ENCODE data around the gene PDCD6IP.

The PDCD6IP gene

DNA sequence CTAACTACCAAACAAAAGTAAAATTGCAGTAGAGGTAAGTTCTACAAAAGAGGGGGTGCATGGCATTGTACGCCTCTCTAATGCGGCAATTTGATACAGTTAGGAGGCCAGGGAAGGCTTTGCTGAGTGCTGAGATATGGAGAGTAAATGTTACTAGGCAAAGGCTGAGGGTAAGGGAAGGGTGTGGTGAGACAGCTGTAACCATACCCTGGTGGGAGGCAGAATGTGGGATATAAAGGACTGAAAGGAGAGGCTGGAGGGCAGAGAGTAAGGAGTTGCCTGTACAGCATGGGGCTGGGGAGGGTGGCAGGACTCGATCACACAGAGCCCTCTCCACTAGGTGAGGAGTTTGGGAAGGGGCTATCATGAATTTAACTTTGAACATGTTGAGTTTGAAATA is 106.3 kb downstream of the PDCD6IP start:
- Histone ChIP-seq H3K27me3 (ENCODE audit: insufficient read depth, poor library complexity, severe bottlenecking) (no peaks in the 10 kb centered on the region), H3K4me1 (ENCODE audit: insufficient read depth, poor library complexity, severe bottlenecking) (no peaks in the 10 kb centered on the region), H3K9me3 (ENCODE audit: severe bottlenecking) (no peaks in the 10 kb centered on the region), H3K4me3 (ENCODE audit: severe bottlenecking) (no peak overlapping the region), H3K27ac (ENCODE audit: poor library complexity, severe bottlenecking) (no peak overlapping the region), H3K36me3 (ENCODE audit: low read depth) (no peaks in the 10 kb centered on the region)
- ATAC-seq (ENCODE audit: low read depth) (no peak), DNase-seq (ENCODE audit: low spot score) (no peak)
- TF ChIP-seq CTCF (IDR thresholded peaks at IDR 0.05; ENCODE audit: poor library complexity, severe bottlenecking) = no peak

DNA sequence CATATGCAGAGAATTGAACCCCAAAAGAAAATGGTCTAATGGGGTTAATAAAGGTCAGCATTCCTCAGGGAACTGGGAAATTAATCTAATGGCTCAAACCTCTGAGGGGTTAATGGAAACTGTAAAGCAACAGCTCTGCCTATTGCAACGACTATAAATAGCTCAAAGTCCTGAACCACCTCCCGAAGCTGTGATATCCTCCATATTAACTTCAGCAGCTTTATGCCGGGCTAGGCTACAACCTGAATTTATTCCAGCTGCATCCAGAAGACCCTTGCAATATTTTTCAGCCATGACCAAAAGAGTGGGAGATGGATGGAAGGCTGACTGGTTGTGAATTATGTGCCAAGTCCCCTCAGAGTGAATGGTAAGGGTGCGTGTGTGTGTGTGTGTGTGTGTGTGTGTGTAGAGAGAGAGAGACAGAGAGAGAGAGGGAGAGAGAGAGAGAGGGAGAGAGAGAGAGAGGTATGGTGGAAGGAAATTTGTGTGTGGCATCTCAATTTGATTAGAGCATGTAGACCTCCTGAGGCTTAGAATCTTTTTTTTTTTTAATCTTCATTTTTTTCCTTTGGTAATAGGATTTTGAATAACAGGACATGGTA is 109.9 kb downstream of the PDCD6IP start:
- Histone ChIP-seq H3K9me3 (ENCODE audit: severe bottlenecking) (no peaks in the 10 kb centered on the region), H3K4me3 (ENCODE audit: severe bottlenecking) (no peak overlapping the region), H3K27me3 (ENCODE audit: insufficient read depth, poor library complexity, severe bottlenecking) (no peaks in the 10 kb centered on the region), H3K36me3 (ENCODE audit: low read depth) (no peaks in the 10 kb centered on the region), H3K27ac (ENCODE audit: poor library complexity, severe bottlenecking) (no peak overlapping the region), H3K4me1 (ENCODE audit: insufficient read depth, poor library complexity, severe bottlenecking) (peaks cover 7% of the 10 kb centered on the region)
- DNase-seq (ENCODE audit: low spot score) (no peak), ATAC-seq (ENCODE audit: low read depth) (no peak)
- no peak for TF ChIP-seq CTCF (IDR thresholded peaks at IDR 0.05; ENCODE audit: poor library complexity, severe bottlenecking)

- H3K27ac ChIP-seq (ENCODE audit: poor library complexity, severe bottlenecking) = no peak overlapping the region
- no peaks in the 10 kb centered on the region for H3K27me3 ChIP-seq (ENCODE audit: insufficient read depth, poor library complexity, severe bottlenecking)
- TF ChIP-seq CTCF (IDR thresholded peaks at IDR 0.05; ENCODE audit: poor library complexity, severe bottlenecking) = no peak
- H3K4me3 ChIP-seq (ENCODE audit: severe bottlenecking) = no peak overlapping the region
- H3K9me3 ChIP-seq (ENCODE audit: severe bottlenecking) = no peaks in the 10 kb centered on the region
- ATAC-seq (ENCODE audit: low read depth) (no peak), DNase-seq (ENCODE audit: low spot score) (no peak)
- peaks cover 7% of the 10 kb centered on the region for H3K4me1 ChIP-seq (ENCODE audit: insufficient read depth, poor library complexity, severe bottlenecking)
- no peaks in the 10 kb centered on the region for H3K36me3 ChIP-seq (ENCODE audit: low read depth)
These were observed 111.1 kb downstream of the PDCD6IP start for GRCh38 chr3:33909547-33909946.

GRCh38 chr3:33910031-33910430 is 111.6 kb downstream of the PDCD6IP start:
- no peaks in the 10 kb centered on the region for H3K27me3 ChIP-seq (ENCODE audit: insufficient read depth, poor library complexity, severe bottlenecking)
- H3K4me3 ChIP-seq (ENCODE audit: severe bottlenecking) = no peak overlapping the region
- H3K9me3 ChIP-seq (ENCODE audit: severe bottlenecking) = no peaks in the 10 kb centered on the region
- ATAC-seq (ENCODE audit: low read depth) = no peak
- peaks cover 7% of the 10 kb centered on the region for H3K4me1 ChIP-seq (ENCODE audit: insufficient read depth, poor library complexity, severe bottlenecking)
- H3K27ac ChIP-seq (ENCODE audit: poor library complexity, severe bottlenecking) = no peak overlapping the region
- no peak for DNase-seq (ENCODE audit: low spot score)
- H3K36me3 ChIP-seq (ENCODE audit: low read depth) = no peaks in the 10 kb centered on the region
- TF ChIP-seq CTCF (IDR thresholded peaks at IDR 0.05; ENCODE audit: poor library complexity, severe bottlenecking) = no peak

- Histone ChIP-seq H3K36me3 (ENCODE audit: low read depth) (no peaks in the 10 kb centered on the region), H3K27me3 (ENCODE audit: insufficient read depth, poor library complexity, severe bottlenecking) (no peaks in the 10 kb centered on the region), H3K9me3 (ENCODE audit: severe bottlenecking) (no peaks in the 10 kb centered on the region), H3K4me1 (ENCODE audit: insufficient read depth, poor library complexity, severe bottlenecking) (peaks cover 7% of the 10 kb centered on the region), H3K27ac (ENCODE audit: poor library complexity, severe bottlenecking) (peak overlapping the region; percentile 5), H3K4me3 (ENCODE audit: severe bottlenecking) (no peak overlapping the region)
- peak; percentile 91 for ATAC-seq (ENCODE audit: low read depth)
- no peak for DNase-seq (ENCODE audit: low spot score)
- TF ChIP-seq CTCF (IDR thresholded peaks at IDR 0.05; ENCODE audit: poor library complexity, severe bottlenecking) = no peak
These were observed 113.3 kb downstream of the PDCD6IP start for GRCh38 chr3:33911525-33912322.
